Loucy (cell line): Measurements from ENCODE around the gene ZNF280B.

Experiments used
- EZH2phosphoT487 ChIP-seq: fragments of 200-600 bp; IDR thresholded peaks from 2 replicates; pipeline ENCODE4 v1.6.1; 2018; ENCODE audit warnings: antibody characterized with exemption, mild to moderate bottlenecking, moderate library complexity, borderline replicate concordance
- TF ChIP-seq, protein P1 (sequence below): fragments of 200-600 bp; sonication (generic); conservative IDR thresholded peaks from 2 replicates; pipeline ENCODE4 v1.5.1; 2014; ENCODE audit warnings: mild to moderate bottlenecking, antibody characterized with exemption, low read length

- TF ChIP-seq, protein P1, sequence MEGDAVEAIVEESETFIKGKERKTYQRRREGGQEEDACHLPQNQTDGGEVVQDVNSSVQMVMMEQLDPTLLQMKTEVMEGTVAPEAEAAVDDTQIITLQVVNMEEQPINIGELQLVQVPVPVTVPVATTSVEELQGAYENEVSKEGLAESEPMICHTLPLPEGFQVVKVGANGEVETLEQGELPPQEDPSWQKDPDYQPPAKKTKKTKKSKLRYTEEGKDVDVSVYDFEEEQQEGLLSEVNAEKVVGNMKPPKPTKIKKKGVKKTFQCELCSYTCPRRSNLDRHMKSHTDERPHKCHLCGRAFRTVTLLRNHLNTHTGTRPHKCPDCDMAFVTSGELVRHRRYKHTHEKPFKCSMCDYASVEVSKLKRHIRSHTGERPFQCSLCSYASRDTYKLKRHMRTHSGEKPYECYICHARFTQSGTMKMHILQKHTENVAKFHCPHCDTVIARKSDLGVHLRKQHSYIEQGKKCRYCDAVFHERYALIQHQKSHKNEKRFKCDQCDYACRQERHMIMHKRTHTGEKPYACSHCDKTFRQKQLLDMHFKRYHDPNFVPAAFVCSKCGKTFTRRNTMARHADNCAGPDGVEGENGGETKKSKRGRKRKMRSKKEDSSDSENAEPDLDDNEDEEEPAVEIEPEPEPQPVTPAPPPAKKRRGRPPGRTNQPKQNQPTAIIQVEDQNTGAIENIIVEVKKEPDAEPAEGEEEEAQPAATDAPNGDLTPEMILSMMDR = no peak
- no peak for TF ChIP-seq EZH2phosphoT487
Measured at GRCh38 chr22:22507743-22508273, 734 bp downstream of the ZNF280B start.
